ENCODE data around the gene TRIM5.
"Not testable (repeated sequence)": the region's sequence is repeated elsewhere in the genome, so short reads cannot be mapped to it uniquely, and the experiment has no call there.

Gene TRIM5

GRCh38 chr11:5689551-5689983 is 4.7 kb upstream of the TRIM5 start, which contains the start of gene TRIM22:
Gene TRIM22 (plus strand): TSS chr11:5689790. CDS start chr11:5696233, 6,443 bp downstream.
- peak; percentile 49 for DNase-seq (ENCODE audit: low spot score)

DNA sequence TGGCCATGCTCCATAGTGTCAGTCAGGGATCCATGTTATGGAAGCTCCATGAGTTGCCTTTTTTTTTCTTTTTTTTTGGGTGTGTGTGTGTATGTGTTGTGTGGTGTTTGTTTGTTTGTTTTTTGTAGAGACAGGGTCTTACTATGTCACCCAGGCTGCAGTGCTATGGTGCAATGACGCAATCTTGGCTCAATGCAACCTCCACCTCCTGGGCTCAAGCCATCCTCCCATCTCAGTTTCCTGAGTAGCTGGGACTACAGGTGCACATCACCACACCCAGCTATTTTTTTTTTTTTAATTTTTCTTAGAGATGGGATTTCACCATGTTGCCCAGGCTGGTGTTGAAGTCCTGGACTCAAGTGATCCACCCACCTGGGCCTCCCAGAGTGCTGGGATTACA is 3.6 kb upstream of the TRIM5 start:
- DNase-seq (ENCODE audit: low spot score), result no peak

DNA sequence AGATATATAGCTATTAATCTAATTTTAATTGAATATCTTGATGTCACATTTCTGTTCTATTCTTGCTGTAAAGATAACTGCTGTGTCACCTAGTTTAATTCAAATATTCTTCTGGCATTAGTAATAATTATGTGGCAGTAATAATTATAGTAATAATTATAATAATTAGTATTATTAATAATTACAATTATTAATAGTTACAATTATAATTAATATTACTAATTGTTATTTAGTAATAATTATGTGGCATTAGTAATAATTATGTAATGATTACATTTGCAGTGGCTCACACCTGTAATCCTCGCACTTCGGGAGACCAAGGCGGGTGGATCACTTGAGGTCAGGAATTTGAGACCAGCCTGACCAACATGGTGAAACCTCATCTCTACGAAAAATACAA is 1.6 kb upstream of the TRIM5 start:
- no peak for DNase-seq (ENCODE audit: low spot score)

DNA sequence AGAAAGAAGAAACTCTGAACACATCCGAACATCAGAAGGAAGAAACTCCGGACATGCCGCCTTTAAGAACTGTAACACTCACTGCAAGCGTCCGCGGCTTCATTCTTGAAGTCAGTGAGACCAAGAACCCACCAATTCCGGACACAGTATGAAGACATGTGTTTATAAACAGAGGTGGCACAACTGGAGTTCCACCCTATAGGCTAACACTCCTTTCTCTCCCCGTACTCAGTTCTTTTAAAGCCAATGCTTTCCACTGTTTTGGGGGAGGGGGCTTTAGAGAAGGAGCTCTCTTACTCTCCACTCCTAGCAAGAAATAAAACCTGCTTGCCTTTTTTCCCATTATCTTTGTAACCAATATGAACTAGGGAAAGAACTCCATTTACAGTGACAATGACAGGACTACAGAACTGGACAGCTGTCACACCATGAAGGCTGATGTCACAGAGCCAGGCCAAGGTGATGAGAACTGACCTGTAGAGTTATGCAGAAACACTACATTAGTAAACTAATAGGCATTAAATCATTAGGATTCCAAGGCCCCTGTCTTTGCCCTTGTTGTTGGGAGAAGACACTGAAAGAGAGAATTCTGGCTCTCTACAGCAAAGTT is 733 bp downstream of the TRIM5 start:
- DNase-seq (ENCODE audit: low spot score), result no peak

DNA sequence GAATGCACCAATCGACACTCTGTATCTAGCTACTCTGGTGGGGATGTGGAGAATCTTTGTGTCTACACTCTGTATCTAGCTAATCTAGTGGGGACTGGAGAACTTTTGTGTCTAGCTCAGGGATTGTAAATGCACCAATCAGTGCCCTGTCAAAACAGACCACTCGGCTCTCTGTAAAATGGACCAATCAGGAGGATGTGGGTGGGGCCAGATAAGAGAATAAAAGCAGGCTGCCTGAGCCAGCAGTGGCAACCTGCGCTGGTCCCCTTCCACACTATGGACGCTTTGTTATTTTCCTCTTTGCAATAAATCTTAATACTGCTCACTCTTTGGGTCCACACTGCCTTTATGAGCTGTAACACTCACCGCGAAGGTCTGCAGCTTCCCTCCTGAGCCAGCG is 1.3 kb downstream of the TRIM5 start:
- not testable (repeated sequence) for DNase-seq (ENCODE audit: low spot score)

DNA sequence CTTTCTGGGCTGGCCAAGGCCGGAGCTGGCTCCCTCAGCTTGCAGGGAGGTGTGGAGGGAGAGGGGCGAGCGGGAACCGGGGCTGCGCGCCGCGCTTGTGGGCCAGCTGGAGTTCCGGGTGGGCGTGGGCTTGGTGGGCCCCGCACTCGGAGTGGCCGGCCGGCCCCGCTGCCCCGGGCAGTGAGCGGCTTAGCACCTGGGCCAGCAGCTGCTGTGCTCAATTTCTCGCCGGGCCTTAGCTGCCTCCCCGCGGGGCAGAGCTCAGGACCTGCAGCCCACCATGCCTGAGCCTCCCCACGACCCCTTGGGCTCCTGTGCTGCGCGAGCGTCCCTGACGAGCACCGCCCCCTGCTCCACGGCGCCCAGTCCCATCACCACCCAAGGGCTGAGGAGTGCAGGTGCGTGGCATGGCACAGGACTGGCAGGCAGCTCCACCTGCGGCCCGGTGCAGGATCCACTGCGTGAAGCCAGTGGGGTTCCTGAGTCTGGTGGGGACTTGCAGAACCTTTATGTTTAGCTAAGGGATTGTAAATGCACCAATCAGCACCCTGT is 1.9 kb downstream of the TRIM5 start:
- not testable (repeated sequence) for DNase-seq (ENCODE audit: low spot score)

DNA sequence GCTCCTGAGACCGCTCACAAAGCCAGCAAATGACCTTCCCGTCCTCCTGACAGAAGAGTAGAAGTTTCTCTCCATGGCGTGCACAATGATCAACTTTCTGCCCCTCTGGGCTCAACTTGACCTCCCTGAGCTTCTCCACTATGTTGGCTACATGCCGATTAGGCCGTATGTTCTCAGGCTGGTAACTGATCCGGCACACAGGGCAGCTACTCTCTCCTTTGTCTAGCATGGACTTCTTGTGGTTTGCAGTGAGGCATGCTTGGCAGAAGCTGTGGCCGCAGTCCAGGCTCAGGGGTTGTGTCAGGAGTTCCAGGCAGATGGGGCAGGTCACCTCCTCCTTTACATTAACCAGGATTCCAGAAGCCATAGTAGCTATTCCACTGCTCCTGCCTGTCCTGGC is 5.1 kb downstream of the TRIM5 start:
- DNase-seq (ENCODE audit: low spot score), result no peak

DNA sequence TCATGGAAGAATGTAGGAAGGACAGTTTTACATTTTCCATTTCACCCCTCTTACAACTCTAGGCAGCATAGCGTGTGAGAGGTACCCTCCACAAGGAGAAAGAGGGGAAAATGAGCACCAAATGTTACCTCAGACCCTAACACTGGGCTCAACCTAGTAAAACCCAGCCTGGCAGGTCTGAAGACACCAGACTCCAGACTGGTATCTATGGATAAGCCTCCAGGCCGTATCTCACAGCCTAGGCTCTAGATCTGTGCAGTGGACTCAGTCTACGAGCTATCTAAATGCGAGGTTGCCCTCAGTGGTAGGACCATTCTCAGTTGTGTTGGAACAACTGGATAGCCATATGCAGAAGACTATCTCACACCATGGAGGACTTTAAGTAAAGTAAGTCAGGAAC is 10.5 kb downstream of the TRIM5 start:
- DNase-seq (ENCODE audit: low spot score), result no peak

- no peak for DNase-seq (ENCODE audit: low spot score)
Observed at GRCh38 chr11:5671831-5672230, 13.0 kb downstream of the TRIM5 start.

GRCh38 chr11:5666402-5666793 is 18.5 kb downstream of the TRIM5 start:
- no peak for DNase-seq (ENCODE audit: low spot score)

DNA sequence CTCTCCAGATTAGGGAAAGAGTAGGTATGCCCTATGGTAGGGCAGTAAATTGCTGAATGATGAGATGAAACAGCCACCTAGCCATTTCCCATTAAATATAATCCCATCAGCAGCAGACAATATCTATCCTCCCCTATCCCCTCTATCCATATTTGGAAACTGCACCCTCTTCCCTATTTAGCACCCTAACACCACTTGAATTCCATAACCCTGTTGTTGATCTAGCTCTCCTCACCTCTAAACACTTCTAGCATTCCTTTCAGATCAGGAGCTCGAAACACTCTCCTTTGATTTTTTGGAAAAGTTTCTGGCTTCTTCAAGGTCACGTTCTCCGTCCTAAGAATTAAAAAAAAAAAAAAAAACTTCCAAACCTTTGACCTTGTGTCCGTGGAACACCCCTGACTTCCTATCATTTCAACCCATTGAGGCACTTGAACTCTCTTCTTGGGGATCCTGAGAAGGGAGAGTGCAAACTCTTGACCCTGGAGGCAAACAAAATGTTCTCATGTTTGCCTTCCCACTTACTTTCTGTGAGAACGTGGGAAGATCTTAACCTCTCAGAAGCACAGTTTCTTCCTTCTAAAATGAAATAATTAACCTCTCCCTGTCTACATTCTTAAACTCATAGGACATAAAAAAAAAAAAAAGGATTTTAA is 19.0 kb downstream of the TRIM5 start:
- no peak for DNase-seq (ENCODE audit: low spot score)

- DNase-seq (ENCODE audit: low spot score), result no peak
Observed at GRCh38 chr11:5665051-5665570, 19.8 kb downstream of the TRIM5 start.

DNA sequence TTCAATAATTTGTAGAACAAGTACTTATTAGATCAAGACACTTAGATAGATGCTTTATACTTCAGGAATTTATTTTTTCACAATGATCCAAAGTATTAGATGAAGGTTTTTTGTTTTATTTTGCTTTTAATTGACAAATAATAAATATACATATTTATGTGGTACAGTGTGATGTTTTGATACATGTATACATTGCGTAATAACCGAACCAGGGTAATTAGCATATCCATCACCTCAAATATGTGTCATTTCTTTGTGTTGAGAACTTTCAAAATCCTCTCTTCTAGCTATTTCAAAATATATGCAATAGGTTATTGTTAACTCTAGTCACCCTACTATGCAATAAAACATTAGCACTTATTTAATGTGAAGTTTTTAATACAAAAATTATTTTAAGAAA is 21.4 kb downstream of the TRIM5 start:
- DNase-seq (ENCODE audit: low spot score), result no peak

DNA sequence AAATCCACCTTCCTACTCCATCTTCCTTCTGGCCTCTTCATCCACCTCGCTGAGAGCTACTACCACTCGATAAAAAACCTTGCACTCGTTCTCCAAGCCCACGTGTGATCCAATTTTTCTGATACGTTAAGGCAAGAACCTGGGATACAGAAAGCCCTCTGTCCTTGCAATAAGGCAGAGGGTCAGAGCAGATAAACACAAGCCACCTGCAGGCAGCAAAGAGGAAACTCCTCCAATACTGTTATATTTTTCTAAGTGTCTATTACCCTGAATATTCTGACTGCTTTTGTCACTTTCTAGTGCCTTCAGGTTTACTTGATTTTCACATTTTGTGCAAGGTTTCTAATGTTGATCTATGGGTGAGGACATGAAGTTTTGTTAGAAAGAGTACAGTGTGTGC is 26.6 kb downstream of the TRIM5 start:
- no peak for DNase-seq (ENCODE audit: low spot score)

DNA sequence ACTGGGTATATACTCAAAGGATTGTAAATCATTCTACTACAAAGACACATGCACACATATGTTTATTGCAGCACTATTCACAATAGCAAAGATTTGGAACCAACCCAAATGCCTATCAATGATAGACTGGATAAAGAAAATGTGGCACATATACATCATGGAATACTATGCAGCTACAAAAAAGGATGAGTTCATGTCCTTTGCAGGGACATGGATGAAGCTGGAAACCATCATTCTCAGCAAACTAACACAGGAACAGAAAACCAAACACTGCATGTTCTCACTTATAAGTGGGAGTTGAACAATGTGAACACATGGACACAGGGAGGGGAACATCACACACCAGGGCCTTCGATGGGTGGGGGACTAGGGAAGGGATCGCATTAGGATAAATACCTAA is 27.9 kb downstream of the TRIM5 start:
- not testable (repeated sequence) for DNase-seq (ENCODE audit: low spot score)

DNA sequence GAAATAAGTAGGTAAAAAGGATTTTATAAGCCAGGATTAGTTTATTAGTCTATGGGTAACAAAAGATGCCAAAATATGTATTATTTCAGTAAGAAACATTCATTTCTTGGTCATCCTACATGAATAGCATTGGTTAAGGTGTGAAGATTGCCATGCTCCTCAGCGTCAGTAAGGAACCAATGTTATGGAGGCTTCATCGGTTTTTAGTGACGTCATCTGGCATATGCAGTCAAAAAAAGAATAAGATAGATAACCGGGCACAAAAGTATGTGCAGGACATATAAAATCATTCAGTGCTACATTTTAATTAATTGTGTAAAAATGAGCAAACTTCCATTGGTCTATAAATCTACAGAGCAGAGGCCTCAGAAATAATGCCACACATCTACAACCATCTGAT is 29.4 kb downstream of the TRIM5 start:
- DNase-seq (ENCODE audit: low spot score), result no peak

DNA sequence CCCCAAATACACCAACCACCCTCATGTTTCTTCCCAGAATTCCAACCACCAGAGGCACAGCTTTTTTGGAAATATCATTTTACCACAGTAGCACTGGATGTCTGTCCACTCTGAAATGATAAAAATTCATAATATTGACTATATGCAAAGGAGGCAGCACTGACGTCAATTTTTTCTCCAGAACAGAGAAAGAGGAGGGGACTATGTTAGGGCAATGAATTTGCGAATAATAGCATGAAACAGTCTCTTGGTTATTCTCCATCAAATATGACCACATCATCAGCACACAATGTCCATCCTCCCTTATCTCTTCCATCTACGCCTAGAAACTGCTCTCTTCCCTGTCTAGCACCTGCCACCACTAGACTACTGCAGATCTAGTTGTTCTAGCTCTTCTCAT is 38.7 kb downstream of the TRIM5 start:
- DNase-seq (ENCODE audit: low spot score), result no peak

- no peak for DNase-seq (ENCODE audit: low spot score)
Observed at GRCh38 chr11:5643585-5643984, 41.3 kb downstream of the TRIM5 start.

GRCh38 chr11:5639953-5640352 is 44.9 kb downstream of the TRIM5 start:
- no peak for DNase-seq (ENCODE audit: low spot score)

DNA sequence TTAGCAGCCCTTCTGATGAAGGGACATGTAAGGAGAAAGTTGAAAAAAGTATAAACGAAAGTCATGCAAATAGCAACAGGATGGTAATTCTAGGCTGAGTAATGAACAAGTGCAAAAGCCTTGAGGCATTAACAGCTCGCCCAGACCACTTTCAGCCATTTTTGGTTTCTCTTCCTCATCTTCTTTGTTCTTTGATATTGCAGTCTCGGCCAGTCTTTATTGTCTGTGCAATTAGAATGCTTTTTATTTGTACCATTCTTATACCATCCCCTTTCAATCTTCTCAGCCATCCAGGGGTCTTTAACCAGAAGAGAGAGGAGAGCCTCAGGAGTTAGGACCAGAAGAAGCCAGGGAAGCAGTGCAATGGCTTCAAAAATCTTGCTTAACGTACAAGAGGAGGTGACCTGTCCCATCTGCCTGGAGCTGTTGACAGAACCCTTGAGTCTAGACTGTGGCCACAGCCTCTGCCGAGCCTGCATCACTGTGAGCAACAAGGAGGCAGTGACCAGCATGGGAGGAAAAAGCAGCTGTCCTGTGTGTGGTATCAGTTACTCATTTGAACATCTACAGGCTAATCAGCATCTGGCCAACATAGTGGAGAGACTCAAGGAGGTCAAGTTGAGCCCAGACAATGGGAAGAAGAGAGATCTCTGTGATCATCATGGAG is 52.8 kb downstream of the TRIM5 start:
- no peak for DNase-seq (ENCODE audit: low spot score)

- no peak for DNase-seq (ENCODE audit: low spot score)
Observed at GRCh38 chr11:5631417-5631816, 53.5 kb downstream of the TRIM5 start.

DNA sequence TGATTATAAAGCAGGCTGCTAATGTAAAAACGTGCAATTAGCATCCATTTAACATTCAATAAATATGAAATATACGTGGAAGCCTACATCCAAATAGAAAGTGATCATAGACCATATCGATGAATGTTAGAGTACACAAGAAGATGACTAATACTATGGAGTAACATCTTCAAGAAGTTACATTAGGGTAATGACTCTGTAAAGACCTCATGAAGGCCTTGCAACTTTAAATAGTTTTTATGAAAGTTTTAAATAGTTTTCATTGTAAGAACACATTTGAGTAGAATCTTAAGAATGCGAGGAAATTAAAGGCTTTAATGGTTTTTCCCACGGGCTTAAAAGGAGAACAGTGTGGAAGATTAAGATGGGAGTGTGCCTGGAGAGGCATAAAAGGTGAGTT is 58.7 kb downstream of the TRIM5 start:
- DNase-seq (ENCODE audit: low spot score), result peak; percentile 44

DNA sequence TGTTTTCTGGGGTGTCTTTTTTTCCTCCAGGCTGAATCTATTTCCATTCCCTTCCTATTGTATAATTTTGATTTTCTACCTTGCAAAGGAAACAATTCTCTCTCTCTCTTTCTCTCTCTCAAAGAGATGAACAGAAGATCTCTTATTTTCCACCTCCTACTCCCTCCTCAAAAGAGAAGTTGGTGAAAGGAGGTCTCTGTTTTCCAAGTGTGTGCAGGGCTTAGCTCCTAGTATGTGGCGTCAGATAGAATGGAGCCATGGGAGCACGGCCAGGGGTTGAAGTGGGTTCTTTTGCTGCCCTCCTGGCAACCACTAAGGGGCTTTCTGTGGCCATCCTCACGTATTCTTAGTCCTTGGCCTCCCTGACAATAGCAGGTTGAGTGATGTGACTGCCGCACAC is 59.6 kb downstream of the TRIM5 start:
- no peak for DNase-seq (ENCODE audit: low spot score)
